IPS-NIHi7 (cell line): Measurements from ENCODE around the gene LDLRAD2.
"Not testable (repeated sequence)": the region's sequence is repeated elsewhere in the genome, so short reads cannot be mapped to it uniquely, and the experiment has no call there.

ENCODE experiments used
- DNase-seq: peaks from one replicate; pipeline ENCODE4 v3.0.0; 2012; ENCODE audit warnings: mixed read lengths; ENCODE audit errors: extremely low spot score

Gene LDLRAD2

GRCh38 chr1:21811875-21812305, at the start of gene LDLRAD2:
TSS of gene LDLRAD2 (plus strand) at chr1:21812265. CDS start at chr1:21812452, 187 bp downstream.
- DNase-seq = peak; percentile 20

- no peak for DNase-seq
Observed at GRCh38 chr1:21763236-21763635, 48.8 kb upstream of the LDLRAD2 start.

GRCh38 chr1:21763694-21764419, 48.2 kb upstream of the LDLRAD2 start:
- DNase-seq = no peak

- DNase-seq = peak; percentile 40
Observed at GRCh38 chr1:21764615-21765423, 47.2 kb upstream of the LDLRAD2 start.

- DNase-seq = no peak
Observed at GRCh38 chr1:21766210-21766609, 45.9 kb upstream of the LDLRAD2 start.

- DNase-seq = not testable (repeated sequence)
Observed at GRCh38 chr1:21767106-21767505, 45.0 kb upstream of the LDLRAD2 start.

GRCh38 chr1:21770201-21770600, 41.9 kb upstream of the LDLRAD2 start:
- no peak for DNase-seq

- not testable (repeated sequence) for DNase-seq
Observed at GRCh38 chr1:21770602-21771001, 41.5 kb upstream of the LDLRAD2 start.

GRCh38 chr1:21771672-21772071, 40.4 kb upstream of the LDLRAD2 start:
- not testable (repeated sequence) for DNase-seq

- no peak for DNase-seq
Observed at GRCh38 chr1:21773585-21773984, 38.5 kb upstream of the LDLRAD2 start.

- no peak for DNase-seq
Observed at GRCh38 chr1:21774835-21775549, 37.1 kb upstream of the LDLRAD2 start.

- no peak for DNase-seq
Observed at GRCh38 chr1:21775550-21775914, 36.5 kb upstream of the LDLRAD2 start.

GRCh38 chr1:21775985-21776562, 36.0 kb upstream of the LDLRAD2 start:
- no peak for DNase-seq

GRCh38 chr1:21776925-21777324, 35.1 kb upstream of the LDLRAD2 start:
- not testable (repeated sequence) for DNase-seq

GRCh38 chr1:21778405-21778727, 33.7 kb upstream of the LDLRAD2 start:
- DNase-seq = no peak

GRCh38 chr1:21779613-21780521, 32.2 kb upstream of the LDLRAD2 start:
- no peak for DNase-seq

GRCh38 chr1:21781815-21782348, 30.2 kb upstream of the LDLRAD2 start:
- no peak for DNase-seq

- peak; percentile 27 for DNase-seq
Observed at GRCh38 chr1:21782349-21782867, 29.7 kb upstream of the LDLRAD2 start.

- DNase-seq = peak; percentile 86
Observed at GRCh38 chr1:21782868-21783678, 29.0 kb upstream of the LDLRAD2 start, which contains the start of gene USP48. TSS of gene USP48 (minus strand) at chr1:21783149. CDS start at chr1:21782957, 192 bp downstream.
